Measurements from ENCODE around the gene LYZL2.

LYZL2 gene

GRCh38 chr10:30586828-30587227 lies 42.7 kb downstream of the LYZL2 start:
- Histone ChIP-seq H3K9me3 (ENCODE audit: control insufficient read depth, low read depth, low read length) (no peaks in the 10 kb centered on the region), H3K4me3 (ENCODE audit: low read length) (no peak overlapping the region), H3K27me3 (ENCODE audit: control insufficient read depth, insufficient read depth, low read length) (no peaks in the 10 kb centered on the region), H3K9ac (ENCODE audit: low read length) (no peak overlapping the region), H3K36me3 (ENCODE audit: control insufficient read depth, low read depth, low read length) (no peaks in the 10 kb centered on the region), H3K27ac (ENCODE audit: low read length) (no peak overlapping the region), H3K4me1 (ENCODE audit: control insufficient read depth, low read depth, low read length) (peaks cover 4% of the 10 kb centered on the region)

GRCh38 chr10:30583778-30584415 lies 45.7 kb downstream of the LYZL2 start:
- Histone ChIP-seq H3K4me1 (ENCODE audit: control insufficient read depth, low read depth, low read length) (peaks cover 8% of the 10 kb centered on the region), H3K4me3 (ENCODE audit: low read length) (no peak overlapping the region), H3K9me3 (ENCODE audit: control insufficient read depth, low read depth, low read length) (no peaks in the 10 kb centered on the region), H3K9ac (ENCODE audit: low read length) (no peak overlapping the region), H3K27me3 (ENCODE audit: control insufficient read depth, insufficient read depth, low read length) (no peaks in the 10 kb centered on the region), H3K27ac (ENCODE audit: low read length) (no peak overlapping the region), H3K36me3 (ENCODE audit: control insufficient read depth, low read depth, low read length) (no peaks in the 10 kb centered on the region)

DNA sequence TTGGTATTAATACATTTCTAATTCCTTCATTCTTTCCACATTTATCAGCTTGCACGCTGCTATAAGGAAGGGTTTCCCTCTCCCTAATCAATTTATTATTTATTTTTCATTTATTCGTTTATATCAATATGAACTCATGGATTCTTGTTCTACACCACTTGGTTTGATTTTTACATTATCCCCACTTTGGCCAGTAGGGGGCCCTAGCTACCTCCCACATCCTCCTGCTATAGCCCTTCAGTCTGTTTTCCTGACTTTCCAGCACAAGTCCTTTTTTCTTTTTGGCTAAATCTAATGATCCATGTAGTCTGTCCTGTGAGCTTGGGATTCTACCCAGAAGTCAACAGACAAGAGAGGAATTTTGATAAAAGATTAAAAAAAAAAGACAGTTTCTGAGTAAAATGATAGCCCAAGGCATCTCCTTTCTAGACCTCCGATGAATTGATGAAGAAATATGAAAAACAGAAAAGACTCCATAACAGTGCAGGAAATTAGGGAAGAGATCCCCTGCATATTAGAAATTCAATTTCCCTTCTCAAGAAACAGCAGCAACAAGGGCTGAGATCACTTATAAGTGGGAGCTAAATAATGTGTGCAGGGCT lies 47.7 kb downstream of the LYZL2 start:
- H3K36me3 ChIP-seq (ENCODE audit: control insufficient read depth, low read depth, low read length): no peaks in the 10 kb centered on the region
- no peaks in the 10 kb centered on the region for H3K27me3 ChIP-seq (ENCODE audit: control insufficient read depth, insufficient read depth, low read length)
- H3K27ac ChIP-seq (ENCODE audit: low read length): no peak overlapping the region
- no peaks in the 10 kb centered on the region for H3K9me3 ChIP-seq (ENCODE audit: control insufficient read depth, low read depth, low read length)
- H3K9ac ChIP-seq (ENCODE audit: low read length): no peak overlapping the region
- no peak overlapping the region for H3K4me3 ChIP-seq (ENCODE audit: low read length)
- peaks cover 4% of the 10 kb centered on the region for H3K4me1 ChIP-seq (ENCODE audit: control insufficient read depth, low read depth, low read length)

- Histone ChIP-seq H3K36me3 (ENCODE audit: control insufficient read depth, low read depth, low read length) (no peaks in the 10 kb centered on the region), H3K27ac (ENCODE audit: low read length) (no peak overlapping the region), H3K4me3 (ENCODE audit: low read length) (no peak overlapping the region), H3K4me1 (ENCODE audit: control insufficient read depth, low read depth, low read length) (peaks cover 4% of the 10 kb centered on the region), H3K27me3 (ENCODE audit: control insufficient read depth, insufficient read depth, low read length) (no peaks in the 10 kb centered on the region), H3K9me3 (ENCODE audit: control insufficient read depth, low read depth, low read length) (no peaks in the 10 kb centered on the region), H3K9ac (ENCODE audit: low read length) (no peak overlapping the region)
Measured at GRCh38 chr10:30580676-30581075, 48.9 kb downstream of the LYZL2 start.

- no peak overlapping the region for H3K9ac ChIP-seq (ENCODE audit: low read length)
- H3K4me1 ChIP-seq (ENCODE audit: control insufficient read depth, low read depth, low read length): peaks cover 4% of the 10 kb centered on the region
- H3K4me3 ChIP-seq (ENCODE audit: low read length): no peak overlapping the region
- no peaks in the 10 kb centered on the region for H3K27me3 ChIP-seq (ENCODE audit: control insufficient read depth, insufficient read depth, low read length)
- no peaks in the 10 kb centered on the region for H3K36me3 ChIP-seq (ENCODE audit: control insufficient read depth, low read depth, low read length)
- no peak overlapping the region for H3K27ac ChIP-seq (ENCODE audit: low read length)
- H3K9me3 ChIP-seq (ENCODE audit: control insufficient read depth, low read depth, low read length): no peaks in the 10 kb centered on the region
Measured at GRCh38 chr10:30580241-30580640, 49.3 kb downstream of the LYZL2 start.

DNA sequence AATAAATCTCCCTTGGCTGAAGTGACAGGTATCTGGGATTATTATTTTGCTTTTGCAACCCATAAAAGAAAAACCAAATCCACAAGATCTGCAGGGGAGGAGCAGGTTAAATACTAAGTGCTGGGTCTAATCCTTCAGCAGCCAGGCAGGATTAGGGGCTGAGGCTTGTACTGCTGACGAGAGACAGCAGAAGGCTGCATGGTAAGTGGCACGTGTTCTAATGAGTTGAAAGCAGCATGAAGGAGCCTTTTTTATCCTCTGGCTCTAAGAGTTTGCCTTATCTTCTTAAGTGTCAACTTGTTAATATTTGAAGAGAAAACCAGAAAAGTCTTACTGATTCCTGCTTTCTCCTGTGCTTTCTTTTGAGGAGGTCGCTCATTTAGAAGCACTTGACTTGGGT lies 50.0 kb downstream of the LYZL2 start:
- no peak overlapping the region for H3K27ac ChIP-seq (ENCODE audit: low read length)
- H3K9ac ChIP-seq (ENCODE audit: low read length): no peak overlapping the region
- H3K4me3 ChIP-seq (ENCODE audit: low read length): no peak overlapping the region
- H3K27me3 ChIP-seq (ENCODE audit: control insufficient read depth, insufficient read depth, low read length): no peaks in the 10 kb centered on the region
- peaks cover 4% of the 10 kb centered on the region for H3K4me1 ChIP-seq (ENCODE audit: control insufficient read depth, low read depth, low read length)
- H3K9me3 ChIP-seq (ENCODE audit: control insufficient read depth, low read depth, low read length): no peaks in the 10 kb centered on the region
- H3K36me3 ChIP-seq (ENCODE audit: control insufficient read depth, low read depth, low read length): no peaks in the 10 kb centered on the region

DNA sequence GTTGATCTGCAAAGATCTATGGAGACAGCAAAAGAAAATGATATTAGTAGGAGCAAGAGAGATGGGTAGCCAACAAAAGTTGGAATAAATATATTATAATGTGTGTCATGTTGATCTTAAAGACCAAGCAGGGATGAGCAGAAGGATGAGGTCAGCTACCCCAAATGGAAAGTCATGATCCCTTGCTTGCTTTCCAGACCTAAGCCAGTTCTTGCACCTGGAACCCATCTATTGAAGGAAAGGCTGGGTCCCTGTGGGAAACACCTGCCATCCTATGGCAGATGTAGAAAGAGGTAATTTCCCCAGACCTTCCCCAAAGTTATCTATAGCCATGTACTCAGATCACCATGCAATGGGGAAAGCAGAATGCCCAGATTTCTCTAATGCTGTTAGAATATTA lies 52.5 kb downstream of the LYZL2 start:
- Histone ChIP-seq H3K27me3 (ENCODE audit: control insufficient read depth, insufficient read depth, low read length) (no peaks in the 10 kb centered on the region), H3K36me3 (ENCODE audit: control insufficient read depth, low read depth, low read length) (no peaks in the 10 kb centered on the region), H3K9me3 (ENCODE audit: control insufficient read depth, low read depth, low read length) (no peaks in the 10 kb centered on the region), H3K4me3 (ENCODE audit: low read length) (no peak overlapping the region), H3K4me1 (ENCODE audit: control insufficient read depth, low read depth, low read length) (peaks cover 4% of the 10 kb centered on the region), H3K9ac (ENCODE audit: low read length) (no peak overlapping the region), H3K27ac (ENCODE audit: low read length) (no peak overlapping the region)

DNA sequence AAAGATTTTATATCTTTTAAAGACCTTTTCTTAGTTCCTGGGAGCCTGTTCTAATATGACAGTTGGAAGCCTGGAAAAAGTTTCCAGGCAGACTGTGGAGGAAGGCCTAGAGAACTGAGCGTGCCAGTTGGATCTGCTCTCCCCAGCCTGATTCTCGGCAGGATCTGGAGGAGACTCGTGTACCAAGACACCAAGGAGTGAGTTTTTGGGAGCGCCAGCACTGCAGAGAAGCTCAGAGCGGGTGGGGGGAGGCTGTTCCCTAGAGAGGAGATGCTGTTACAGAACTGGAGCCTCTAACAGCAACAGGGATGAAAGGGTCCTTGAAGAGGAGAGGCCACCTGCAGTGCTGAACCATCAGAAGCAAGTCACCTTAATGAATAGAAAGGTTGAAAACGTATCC lies 52.9 kb downstream of the LYZL2 start:
- peaks cover 4% of the 10 kb centered on the region for H3K4me1 ChIP-seq (ENCODE audit: control insufficient read depth, low read depth, low read length)
- no peak overlapping the region for H3K27ac ChIP-seq (ENCODE audit: low read length)
- no peaks in the 10 kb centered on the region for H3K36me3 ChIP-seq (ENCODE audit: control insufficient read depth, low read depth, low read length)
- H3K4me3 ChIP-seq (ENCODE audit: low read length): no peak overlapping the region
- no peaks in the 10 kb centered on the region for H3K9me3 ChIP-seq (ENCODE audit: control insufficient read depth, low read depth, low read length)
- H3K9ac ChIP-seq (ENCODE audit: low read length): no peak overlapping the region
- no peaks in the 10 kb centered on the region for H3K27me3 ChIP-seq (ENCODE audit: control insufficient read depth, insufficient read depth, low read length)

- no peaks in the 10 kb centered on the region for H3K4me1 ChIP-seq (ENCODE audit: control insufficient read depth, low read depth, low read length)
- no peak overlapping the region for H3K27ac ChIP-seq (ENCODE audit: low read length)
- H3K36me3 ChIP-seq (ENCODE audit: control insufficient read depth, low read depth, low read length): no peaks in the 10 kb centered on the region
- H3K4me3 ChIP-seq (ENCODE audit: low read length): no peak overlapping the region
- H3K9ac ChIP-seq (ENCODE audit: low read length): no peak overlapping the region
- H3K27me3 ChIP-seq (ENCODE audit: control insufficient read depth, insufficient read depth, low read length): no peaks in the 10 kb centered on the region
- no peaks in the 10 kb centered on the region for H3K9me3 ChIP-seq (ENCODE audit: control insufficient read depth, low read depth, low read length)
Measured at GRCh38 chr10:30574432-30574796, 55.1 kb downstream of the LYZL2 start.

DNA sequence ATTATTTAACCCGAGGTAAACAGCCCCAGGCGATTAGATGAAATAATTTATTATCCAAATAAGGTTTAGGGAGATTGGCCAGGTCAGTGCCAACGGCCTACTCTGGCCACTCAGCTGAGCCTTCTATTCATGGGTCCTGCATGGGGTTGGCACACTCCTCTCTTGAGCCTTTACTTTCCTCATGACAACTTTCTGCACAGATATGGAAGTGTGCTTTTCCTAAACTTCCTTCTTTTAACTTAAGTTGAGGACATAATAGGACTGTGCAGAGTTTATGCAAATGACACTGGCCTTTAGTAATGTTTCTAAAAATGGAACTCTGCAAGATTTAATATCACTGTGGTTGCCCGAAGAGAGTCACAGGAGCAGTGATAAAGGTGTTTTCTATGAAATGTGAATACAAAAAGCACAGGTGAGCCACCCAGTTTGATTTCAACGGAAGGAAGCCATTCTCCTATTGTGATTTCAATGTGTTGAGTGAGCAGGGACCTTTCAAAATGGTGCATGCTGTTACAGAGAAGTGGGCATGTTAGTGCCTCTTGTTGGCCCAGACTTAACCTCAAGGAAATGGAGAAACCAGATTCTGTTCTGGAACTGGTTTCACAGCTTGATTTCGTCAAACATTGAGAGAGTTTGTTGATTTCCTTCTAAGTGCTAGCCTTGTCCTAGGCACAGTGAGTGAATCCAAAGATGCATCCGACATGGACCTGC lies 55.7 kb downstream of the LYZL2 start:
- H3K9ac ChIP-seq (ENCODE audit: low read length): no peak overlapping the region
- no peak overlapping the region for H3K4me3 ChIP-seq (ENCODE audit: low read length)
- H3K4me1 ChIP-seq (ENCODE audit: control insufficient read depth, low read depth, low read length): no peaks in the 10 kb centered on the region
- no peaks in the 10 kb centered on the region for H3K27me3 ChIP-seq (ENCODE audit: control insufficient read depth, insufficient read depth, low read length)
- no peaks in the 10 kb centered on the region for H3K9me3 ChIP-seq (ENCODE audit: control insufficient read depth, low read depth, low read length)
- no peak overlapping the region for H3K27ac ChIP-seq (ENCODE audit: low read length)
- no peaks in the 10 kb centered on the region for H3K36me3 ChIP-seq (ENCODE audit: control insufficient read depth, low read depth, low read length)

- Histone ChIP-seq H3K36me3 (ENCODE audit: control insufficient read depth, low read depth, low read length) (no peaks in the 10 kb centered on the region), H3K9ac (ENCODE audit: low read length) (no peak overlapping the region), H3K9me3 (ENCODE audit: control insufficient read depth, low read depth, low read length) (no peaks in the 10 kb centered on the region), H3K4me1 (ENCODE audit: control insufficient read depth, low read depth, low read length) (no peaks in the 10 kb centered on the region), H3K4me3 (ENCODE audit: low read length) (no peak overlapping the region), H3K27me3 (ENCODE audit: control insufficient read depth, insufficient read depth, low read length) (no peaks in the 10 kb centered on the region), H3K27ac (ENCODE audit: low read length) (no peak overlapping the region)
Measured at GRCh38 chr10:30565449-30565848, 64.1 kb downstream of the LYZL2 start.

DNA sequence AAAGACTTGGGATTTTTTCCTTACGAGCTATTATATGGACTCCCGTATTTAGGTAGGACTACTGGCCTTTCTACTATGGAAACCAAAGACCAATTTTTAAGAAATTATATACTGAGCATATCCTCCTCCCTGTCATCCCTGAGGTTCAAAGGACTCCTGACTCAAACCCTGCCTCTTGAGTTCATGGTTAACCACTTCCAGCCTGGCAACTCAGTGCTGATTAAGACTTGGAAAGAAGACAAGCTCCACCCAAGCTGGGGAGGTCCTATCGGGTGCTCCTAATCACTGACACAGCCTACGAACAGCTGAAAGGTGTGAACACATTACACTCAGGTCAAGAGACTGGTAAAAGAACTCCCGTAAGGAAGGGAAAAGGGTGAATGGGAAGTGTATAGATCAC lies 66.8 kb downstream of the LYZL2 start:
- peaks cover 6% of the 10 kb centered on the region for H3K4me1 ChIP-seq (ENCODE audit: control insufficient read depth, low read depth, low read length)
- no peak overlapping the region for H3K27ac ChIP-seq (ENCODE audit: low read length)

More for the DNA sequence above, 66.8 kb downstream of the LYZL2 start:
- Histone ChIP-seq H3K36me3 (ENCODE audit: control insufficient read depth, low read depth, low read length) (no peaks in the 10 kb centered on the region), H3K27me3 (ENCODE audit: control insufficient read depth, insufficient read depth, low read length) (no peaks in the 10 kb centered on the region), H3K9me3 (ENCODE audit: control insufficient read depth, low read depth, low read length) (no peaks in the 10 kb centered on the region), H3K4me3 (ENCODE audit: low read length) (no peak overlapping the region), H3K9ac (ENCODE audit: low read length) (no peak overlapping the region)
